Hepatocyte (in vitro differentiated cells): Measurements from ENCODE around the gene ADAM15. TPM values are rescaled to one million over a fixed set of nuclear protein-coding genes. Genes with fewer than 3 reads are reported as not detected.

ENCODE experiments used
- DNase-seq: peaks from one replicate; pipeline ENCODE4 v3.0.0-alpha.2; 2016; ENCODE audit warnings: low spot score
- H2AFZ ChIP-seq: fragments of 200-600 bp; sonication (generic); 2 replicates; pipeline ENCODE4 v1.6.0; 2016; ENCODE audit warnings: antibody characterized with exemption, mild to moderate bottlenecking
- H3K27ac ChIP-seq: fragments of 200-600 bp; sonication (generic); 2 replicates; pipeline ENCODE4 v1.5.1; 2016; ENCODE audit warnings: mild to moderate bottlenecking
- H3K27me3 ChIP-seq: fragments of 200-600 bp; sonication (generic); 2 replicates; pipeline ENCODE4 v1.6.1; 2016
- H3K36me3 ChIP-seq: fragments of 200-600 bp; sonication (generic); replicated peaks from 2 replicates; pipeline ENCODE4 v1.5.1; 2016; ENCODE audit warnings: low read depth; ENCODE audit not compliant: insufficient read depth
- H3K4me1 ChIP-seq: fragments of 200-600 bp; sonication (generic); 2 replicates; pipeline ENCODE4 v1.5.1; 2016; ENCODE audit warnings: mild to moderate bottlenecking, moderate library complexity; ENCODE audit not compliant: insufficient read depth
- H3K4me2 ChIP-seq: fragments of 200-600 bp; sonication (generic); 2 replicates; pipeline ENCODE4 v1.6.0; 2016
- H3K4me3 ChIP-seq: fragments of 200-600 bp; sonication (generic); 2 replicates; pipeline ENCODE4 v1.5.1; 2016; ENCODE audit warnings: mild to moderate bottlenecking
- H3K79me2 ChIP-seq: fragments of 200-600 bp; sonication (generic); 2 replicates; pipeline ENCODE4 v1.6.0; 2017; ENCODE audit warnings: mild to moderate bottlenecking
- H3K9me2 ChIP-seq: fragments of 200-600 bp; sonication (generic); replicated peaks from 2 replicates; pipeline ENCODE4 v1.6.0; 2017; ENCODE audit warnings: mild to moderate bottlenecking; ENCODE audit not compliant: insufficient read depth
- H3K9me3 ChIP-seq: fragments of 200-600 bp; sonication (generic); 2 replicates; pipeline ENCODE4 v1.5.1; 2016; ENCODE audit warnings: low read depth, mild to moderate bottlenecking
- H4K20me1 ChIP-seq: fragments of 200-600 bp; sonication (generic); 2 replicates; pipeline ENCODE4 v1.6.0; 2016; ENCODE audit warnings: mild to moderate bottlenecking; ENCODE audit not compliant: insufficient read depth, poor library complexity, severe bottlenecking
- EZH2 ChIP-seq: fragments of 200-600 bp; sonication (generic); IDR thresholded peaks from 2 replicates; pipeline ENCODE4 v1.6.1; 2016; ENCODE audit warnings: antibody characterized with exemption, mild to moderate bottlenecking, borderline replicate concordance
- EZH2phosphoT487 ChIP-seq: fragments of 200-600 bp; sonication (generic); IDR thresholded peaks from one replicate; pipeline ENCODE4 v1.6.1; 2018; ENCODE audit warnings: antibody characterized with exemption, mild to moderate bottlenecking, low read depth, moderate library complexity; ENCODE audit not compliant: unreplicated experiment, severe bottlenecking
- WGBS: methylation state at CpG from one replicate; pipeline ENCODE4 v1.1.6; 2016; ENCODE audit warnings: low lambda C conversion rate; ENCODE audit errors: missing lambda C conversion rate; 5-methylcytosine and 5-hydroxymethylcytosine counted together
- polyA plus RNA-seq: library from polyadenylated mRNA; unstranded; fragments of >200 nt; fragmentation: Nextera tagmentation; extraction: Ambion mirVana; gene quantifications from 2 replicates; pipeline ENCODE4 v1.2.1, GENCODE V29; 2016
- total RNA-seq: library from RNA; depleted of rRNA; stranded (reverse); fragments of >200 nt; gene quantifications from 2 replicates; pipeline ENCODE4 v1.2.3, GENCODE V29; 2014
- TF ChIP-seq, protein P1 (sequence below): fragments of 200-600 bp; sonication (generic); IDR thresholded peaks from 2 replicates; pipeline ENCODE4 v1.5.1; 2016; ENCODE audit warnings: antibody characterized with exemption, mild to moderate bottlenecking; ENCODE audit not compliant: poor library complexity

Gene ADAM15
- total and polyA plus RNA-seq, 2 experiments from 2014 or later = 55.7 to 108 TPM

DNA sequence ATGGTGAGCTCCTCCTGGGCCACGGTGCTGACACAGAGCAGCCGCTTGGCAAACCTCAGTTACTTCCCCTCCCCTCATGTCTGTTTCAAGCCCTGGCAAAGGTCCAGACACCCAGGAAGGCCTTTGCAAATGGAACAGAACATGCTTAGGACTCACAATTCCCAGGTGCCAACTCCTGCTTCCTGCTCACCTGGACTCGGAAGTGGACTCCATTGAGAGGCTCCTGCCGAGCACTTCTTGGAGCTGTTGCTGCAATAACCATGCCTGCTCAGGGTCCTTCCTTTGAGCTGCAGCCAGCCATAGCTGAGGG is 28.2 kb upstream of the ADAM15 start:
- WGBS = 72% methylated on average over 4 of the region's 4 CpGs
- H4K20me1 ChIP-seq = no peaks in the 10 kb centered on the region
- no peak overlapping the region for H3K4me3 ChIP-seq
- H3K4me2 ChIP-seq = no peak overlapping the region
- no peak overlapping the region for H2AFZ ChIP-seq
- H3K9me2 ChIP-seq = no peaks in the 10 kb centered on the region
- H3K36me3 ChIP-seq = no peaks in the 10 kb centered on the region
- H3K27ac ChIP-seq = no peak overlapping the region
- DNase-seq = no peak
- TF ChIP-seq EZH2 (no peak), EZH2phosphoT487 (no peak)
- TF ChIP-seq, protein P1, sequence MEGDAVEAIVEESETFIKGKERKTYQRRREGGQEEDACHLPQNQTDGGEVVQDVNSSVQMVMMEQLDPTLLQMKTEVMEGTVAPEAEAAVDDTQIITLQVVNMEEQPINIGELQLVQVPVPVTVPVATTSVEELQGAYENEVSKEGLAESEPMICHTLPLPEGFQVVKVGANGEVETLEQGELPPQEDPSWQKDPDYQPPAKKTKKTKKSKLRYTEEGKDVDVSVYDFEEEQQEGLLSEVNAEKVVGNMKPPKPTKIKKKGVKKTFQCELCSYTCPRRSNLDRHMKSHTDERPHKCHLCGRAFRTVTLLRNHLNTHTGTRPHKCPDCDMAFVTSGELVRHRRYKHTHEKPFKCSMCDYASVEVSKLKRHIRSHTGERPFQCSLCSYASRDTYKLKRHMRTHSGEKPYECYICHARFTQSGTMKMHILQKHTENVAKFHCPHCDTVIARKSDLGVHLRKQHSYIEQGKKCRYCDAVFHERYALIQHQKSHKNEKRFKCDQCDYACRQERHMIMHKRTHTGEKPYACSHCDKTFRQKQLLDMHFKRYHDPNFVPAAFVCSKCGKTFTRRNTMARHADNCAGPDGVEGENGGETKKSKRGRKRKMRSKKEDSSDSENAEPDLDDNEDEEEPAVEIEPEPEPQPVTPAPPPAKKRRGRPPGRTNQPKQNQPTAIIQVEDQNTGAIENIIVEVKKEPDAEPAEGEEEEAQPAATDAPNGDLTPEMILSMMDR = no peak
- H3K9me3 ChIP-seq = no peaks in the 10 kb centered on the region
- no peaks in the 10 kb centered on the region for H3K79me2 ChIP-seq
- H3K4me1 ChIP-seq = peaks cover 7% of the 10 kb centered on the region
- H3K27me3 ChIP-seq = no peaks in the 10 kb centered on the region

DNA sequence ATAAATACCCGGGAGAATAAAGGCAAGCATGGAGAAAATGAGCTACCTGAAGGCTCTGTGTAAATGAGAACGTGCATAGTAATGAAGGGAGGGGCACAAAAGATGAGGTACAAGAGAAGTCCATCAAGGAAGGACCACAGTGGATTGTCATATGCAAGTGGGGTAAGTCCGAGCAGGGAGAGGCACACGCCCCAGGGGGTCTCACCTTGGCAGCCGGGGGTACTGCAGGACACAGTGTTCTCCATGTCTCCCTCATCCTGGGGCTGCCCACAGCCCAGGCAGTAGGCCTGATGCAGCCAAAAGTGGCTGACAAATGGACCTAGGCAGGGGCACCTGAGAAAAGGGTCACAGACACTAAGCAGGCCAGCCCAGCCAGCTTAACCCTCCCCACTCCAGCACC is 27.5 kb upstream of the ADAM15 start:
- DNase-seq = no peak
- Histone ChIP-seq H3K79me2 (no peaks in the 10 kb centered on the region), H2AFZ (no peak overlapping the region), H3K4me2 (no peak overlapping the region), H3K27me3 (no peaks in the 10 kb centered on the region), H3K27ac (no peak overlapping the region), H3K36me3 (no peaks in the 10 kb centered on the region), H3K4me3 (no peak overlapping the region), H4K20me1 (no peaks in the 10 kb centered on the region), H3K9me2 (no peaks in the 10 kb centered on the region), H3K4me1 (no peaks in the 10 kb centered on the region), H3K9me3 (no peaks in the 10 kb centered on the region)
- 79% methylated on average over 5 of the region's 5 CpGs for WGBS
- TF ChIP-seq, protein P1 = no peak
- TF ChIP-seq EZH2 (no peak), EZH2phosphoT487 (no peak)

DNA sequence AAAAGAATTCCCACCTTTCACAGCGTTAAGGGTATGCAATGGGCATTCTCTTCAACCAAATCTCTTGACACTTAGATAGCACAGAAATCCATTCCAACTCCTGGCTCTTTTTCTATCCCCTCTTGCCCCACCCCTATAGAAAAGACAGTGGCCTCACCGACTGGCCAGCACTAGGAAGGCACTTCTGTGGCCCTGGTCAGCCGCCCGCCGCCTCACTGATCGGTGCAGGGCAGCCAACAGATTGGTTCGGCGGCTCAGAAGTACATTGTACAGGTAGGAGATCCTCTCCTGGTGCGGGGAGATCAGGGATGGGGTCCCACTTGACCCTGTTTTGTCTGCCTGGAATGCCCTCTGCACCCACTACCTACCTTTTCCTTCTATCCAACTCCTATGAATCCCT is 26.8 kb upstream of the ADAM15 start:
- WGBS = 94% methylated on average over 9 of the region's 9 CpGs
- Histone ChIP-seq H3K4me2 (no peak overlapping the region), H3K27ac (no peak overlapping the region)

More for the DNA sequence above, 26.8 kb upstream of the ADAM15 start:
- Histone ChIP-seq H3K9me3 (no peaks in the 10 kb centered on the region), H2AFZ (no peak overlapping the region), H3K27me3 (no peaks in the 10 kb centered on the region), H3K36me3 (no peaks in the 10 kb centered on the region), H4K20me1 (no peaks in the 10 kb centered on the region), H3K4me1 (no peaks in the 10 kb centered on the region), H3K79me2 (no peaks in the 10 kb centered on the region), H3K9me2 (no peaks in the 10 kb centered on the region), H3K4me3 (no peak overlapping the region)
- TF ChIP-seq EZH2 (no peak), EZH2phosphoT487 (no peak)
- TF ChIP-seq, protein P1 = no peak
- no peak for DNase-seq
